DMS153 (cell line): Measurements from ENCODE around the gene TMC7.
"Not testable (repeated sequence)": the region's sequence is repeated elsewhere in the genome, so short reads cannot be mapped to it uniquely, and the experiment has no call there.

Experiments used
- DNase-seq: peaks from one replicate; lab custom pipeline; 2025; lab: John Stamatoyannopoulos, UW

The TMC7 gene

GRCh38 chr16:18979936-18980335 lies 3.8 kb upstream of the TMC7 start:
- peak; percentile 51 for DNase-seq

- DNase-seq = no peak
Measured at GRCh38 chr16:18984435-18985005, 786 bp downstream of the TMC7 start.

GRCh38 chr16:18985256-18985655 lies 1.5 kb downstream of the TMC7 start:
- not testable (repeated sequence) for DNase-seq

- DNase-seq = not testable (repeated sequence)
Measured at GRCh38 chr16:18991731-18992130, 8.0 kb downstream of the TMC7 start.

GRCh38 chr16:18993531-18993930 lies 9.8 kb downstream of the TMC7 start:
- not testable (repeated sequence) for DNase-seq

GRCh38 chr16:18994181-18994580 lies 10.4 kb downstream of the TMC7 start:
- not testable (repeated sequence) for DNase-seq

- DNase-seq = not testable (repeated sequence)
Measured at GRCh38 chr16:18995406-18995805, 11.7 kb downstream of the TMC7 start.

GRCh38 chr16:18996536-18996935 lies 12.8 kb downstream of the TMC7 start:
- not testable (repeated sequence) for DNase-seq

GRCh38 chr16:18997001-18997400 lies 13.3 kb downstream of the TMC7 start:
- not testable (repeated sequence) for DNase-seq

GRCh38 chr16:18999045-18999393 lies 15.3 kb downstream of the TMC7 start:
- no peak for DNase-seq

GRCh38 chr16:19001788-19002187 lies 18.1 kb downstream of the TMC7 start:
- no peak for DNase-seq

GRCh38 chr16:19003935-19004334 lies 20.2 kb downstream of the TMC7 start:
- no peak for DNase-seq

- DNase-seq = no peak
Measured at GRCh38 chr16:19005561-19006445, 22.1 kb downstream of the TMC7 start.

- no peak for DNase-seq
Measured at GRCh38 chr16:19006446-19007315, 22.9 kb downstream of the TMC7 start.

- no peak for DNase-seq
Measured at GRCh38 chr16:19008245-19009169, 24.8 kb downstream of the TMC7 start.

- DNase-seq = no peak
Measured at GRCh38 chr16:19011169-19011731, 27.5 kb downstream of the TMC7 start.

- no peak for DNase-seq
Measured at GRCh38 chr16:19014461-19014860, 30.7 kb downstream of the TMC7 start.

- DNase-seq = no peak
Measured at GRCh38 chr16:19017179-19017578, 33.4 kb downstream of the TMC7 start.

- DNase-seq = no peak
Measured at GRCh38 chr16:19020689-19021088, 37.0 kb downstream of the TMC7 start.

GRCh38 chr16:19021747-19022146 lies 38.0 kb downstream of the TMC7 start:
- DNase-seq = no peak

- DNase-seq = no peak
Measured at GRCh38 chr16:19027416-19027815, 43.7 kb downstream of the TMC7 start.
